Ovary (tissue), 9 donors: ENCODE data around the gene TBCD. TPM values are rescaled to one million over a fixed set of nuclear protein-coding genes. Genes with fewer than 3 reads are reported as not detected.
"Not testable (repeated sequence)": the region's sequence is repeated elsewhere in the genome, so short reads cannot be mapped to it uniquely, and the experiment has no call there.

ENCODE experiments used
- DNase-seq, 5 donors: peaks; one replicate each; pipeline ENCODE4 v3.0.0-alpha.2; 2019 to 2020
- H3K27ac ChIP-seq, 2 donors: fragments of 200-600 bp; one replicate each; pipeline versions ENCODE4 v1.5.1 to v1.8.0; 2019 to 2022
- H3K27me3 ChIP-seq: fragments of 200-600 bp; one replicate; pipeline ENCODE4 v1.8.0; 2022
- H3K36me3 ChIP-seq: fragments of 200-600 bp; sonication (generic); one replicate; pipeline ENCODE4 v1.5.1; 2019
- H3K4me1 ChIP-seq: one replicate; pipeline ENCODE4 v1.8.1; 2013; ENCODE audit warnings: mild to moderate bottlenecking, moderate library complexity; ENCODE audit not compliant: insufficient read depth
- H3K4me3 ChIP-seq: fragments of 200-600 bp; sonication (generic); one replicate; pipeline ENCODE4 v1.5.1; 2017
- H3K9me3 ChIP-seq, 2 donors: fragments of 200-600 bp in 1 of 2; sonication (generic) in 1 of 2; one replicate each; pipeline versions ENCODE4 v1.5.1 to v1.8.1; 2013 to 2019; ENCODE audit warnings: mild to moderate bottlenecking in 1 of 2, moderate library complexity in 1 of 2
- EP300 ChIP-seq: sonication (generic); formaldehyde crosslinking; IDR thresholded peaks from one replicate; pipeline ENCODE4 v1.6.1; 2017; ENCODE audit warnings: antibody characterized with exemption
- POLR2A ChIP-seq: fragments of 450-650 bp; IDR thresholded peaks from one replicate; pipeline ENCODE4 v1.6.1; 2017; ENCODE audit warnings: antibody characterized with exemption, mild to moderate bottlenecking, moderate library complexity
- WGBS, 3 donors: extraction: QIAGEN DNeasy Blood & Tissue Kit in 1 of 3; methylation state at CpG; one replicate each; pipeline versions ENCODE4 v1.1.5 to v1.1.7; 2013 to 2017; 5-methylcytosine and 5-hydroxymethylcytosine counted together
- intact Hi-C, 4 donors: fragments of 100-400 bp; cut with DNase I; formaldehyde crosslinking; loops; one replicate each; pipeline versions ENCODE4 v1.11.0 to v1.15.1; 2022 to 2023
- polyA plus RNA-seq, 2 donors: library from polyadenylated mRNA; stranded (reverse); fragments of 200-250 nt in 1 of 2; fragments of 350-450 nt in 1 of 2; fragmentation: Illumina TruSeq in 1 of 2; extraction: RNeasy Lipid Tissue Mini Kit (QIAGEN cat#74804) in 1 of 2; gene quantifications; one replicate each; pipeline ENCODE4 v1.2.3, GENCODE V29; 2013 to 2014
- total RNA-seq, 7 donors: library from RNA; depleted of rRNA in 2 of 7; stranded (reverse); fragments of >200 nt in 2 of 7; fragmentation: NEBNext Ultra II Directional in 3 of 7; extraction: Animal tissue kit (Norgen Biotek cat#: 25700) in 3 of 7; gene quantifications; one replicate each; pipeline versions ENCODE4 v1.1.0 to v1.2.4, GENCODE V29; 2016 to 2023
- TF ChIP-seq, protein P1 (sequence below), 3 donors: fragments of 450-650 bp in 2 of 3; fragments of 200-600 bp in 1 of 3; IDR thresholded peaks; one replicate each; pipeline versions ENCODE4 v1.5.1 to v1.8.0; 2016 to 2022; ENCODE audit warnings: antibody characterized with exemption in 3 of 3, mild to moderate bottlenecking in 1 of 3
- donor health status: DM: no; HTN: no; CAD: no; lungs with moderate emphysema.
- donor health status: DM: no; HTN: no; CAD: no.
- donor health status: Bipolar disorder and iron deficiency.
- donor health status: DM: yes; HTN: yes; CAD: no.
- donor health status: DM: no; HTN: no; CAD: no.
- donor health status: DM: yes; HTN: yes; CAD: no.

The TBCD gene
- total and polyA plus RNA-seq, 9 donors: 29.2 to 88.3 (median 59.2) TPM

DNA sequence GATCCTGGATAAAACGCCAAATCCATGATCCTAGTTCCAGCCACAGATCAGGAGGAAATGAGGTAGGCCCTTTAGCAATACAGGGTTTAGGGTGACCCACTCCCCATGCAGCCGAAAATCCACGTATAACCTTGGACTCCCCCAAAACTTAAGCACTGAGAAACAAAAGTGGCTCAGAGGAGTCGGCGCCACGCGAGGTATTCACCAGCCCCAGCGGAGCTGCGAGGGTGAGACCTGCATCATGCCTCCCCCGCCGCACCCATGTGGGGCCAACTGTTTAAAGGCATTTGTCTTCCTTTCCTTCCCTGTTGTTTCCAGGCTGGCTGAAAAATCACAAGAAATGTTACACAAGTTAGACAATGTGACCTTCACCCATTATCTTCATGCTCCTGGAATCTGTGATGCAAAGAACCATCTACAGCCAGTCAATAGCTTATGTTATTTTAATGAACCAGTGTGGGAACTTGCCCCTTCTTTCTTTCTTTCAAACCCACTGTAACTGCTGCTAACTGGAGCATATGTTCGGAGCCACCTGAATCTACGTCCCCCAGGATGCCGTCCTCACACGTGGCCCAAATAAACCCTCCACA is 229.4 kb downstream of the TBCD start:
- WGBS, 3 donors: 85 to 91% (median 88%) methylated on average over 15 of the region's 15 CpGs
- H3K4me1 ChIP-seq: no peaks in the 10 kb centered on the region
- H3K9me3 ChIP-seq: no peaks in the 10 kb centered on the region
- intact Hi-C loops: no loop called here
- no peak overlapping the region for H3K4me3 ChIP-seq
- TF ChIP-seq POLR2A (no peak), EP300 (no peak)
- TF ChIP-seq, protein P1, sequence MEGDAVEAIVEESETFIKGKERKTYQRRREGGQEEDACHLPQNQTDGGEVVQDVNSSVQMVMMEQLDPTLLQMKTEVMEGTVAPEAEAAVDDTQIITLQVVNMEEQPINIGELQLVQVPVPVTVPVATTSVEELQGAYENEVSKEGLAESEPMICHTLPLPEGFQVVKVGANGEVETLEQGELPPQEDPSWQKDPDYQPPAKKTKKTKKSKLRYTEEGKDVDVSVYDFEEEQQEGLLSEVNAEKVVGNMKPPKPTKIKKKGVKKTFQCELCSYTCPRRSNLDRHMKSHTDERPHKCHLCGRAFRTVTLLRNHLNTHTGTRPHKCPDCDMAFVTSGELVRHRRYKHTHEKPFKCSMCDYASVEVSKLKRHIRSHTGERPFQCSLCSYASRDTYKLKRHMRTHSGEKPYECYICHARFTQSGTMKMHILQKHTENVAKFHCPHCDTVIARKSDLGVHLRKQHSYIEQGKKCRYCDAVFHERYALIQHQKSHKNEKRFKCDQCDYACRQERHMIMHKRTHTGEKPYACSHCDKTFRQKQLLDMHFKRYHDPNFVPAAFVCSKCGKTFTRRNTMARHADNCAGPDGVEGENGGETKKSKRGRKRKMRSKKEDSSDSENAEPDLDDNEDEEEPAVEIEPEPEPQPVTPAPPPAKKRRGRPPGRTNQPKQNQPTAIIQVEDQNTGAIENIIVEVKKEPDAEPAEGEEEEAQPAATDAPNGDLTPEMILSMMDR (IDR thresholded peaks at IDR 0.05): no peak
- no peaks in the 10 kb centered on the region for H3K36me3 ChIP-seq
- no peak for DNase-seq
- no peaks in the 10 kb centered on the region for H3K27me3 ChIP-seq
- H3K27ac ChIP-seq: no peak overlapping the region

DNA sequence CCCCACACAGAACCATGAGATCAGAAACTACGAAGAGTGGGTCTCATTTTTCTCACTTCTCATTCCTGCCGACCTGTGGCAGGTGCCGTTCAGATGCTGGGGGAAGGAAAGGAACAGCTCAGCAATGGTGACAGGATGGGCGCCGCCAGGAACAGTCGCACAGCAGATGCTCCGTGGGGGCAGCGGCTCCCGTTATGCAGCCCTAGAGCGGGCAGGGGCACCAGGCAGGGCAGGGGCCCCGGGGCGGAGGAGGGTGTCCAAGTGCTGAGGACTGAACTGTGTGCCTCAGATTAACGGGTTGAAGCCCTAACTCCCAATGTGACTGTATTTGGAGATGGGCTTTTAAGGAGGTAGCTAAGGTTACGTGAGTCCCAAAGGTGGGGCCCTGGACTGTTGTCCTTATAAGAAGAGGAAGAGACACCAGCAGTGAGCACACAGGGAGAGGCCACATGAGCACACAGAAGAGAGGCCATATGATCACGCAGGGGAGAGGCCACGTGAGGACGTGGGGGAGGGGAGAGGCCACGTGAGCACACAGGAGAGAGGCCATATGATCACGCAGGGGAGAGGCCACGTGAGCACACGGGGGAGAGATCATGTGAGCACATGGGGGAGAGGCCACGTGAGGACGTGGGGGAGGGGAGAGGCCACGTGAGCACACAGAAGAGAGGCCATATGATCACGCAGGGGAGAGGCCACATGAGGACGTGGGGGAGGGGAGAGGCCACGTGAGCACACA is 231.8 kb downstream of the TBCD start:
- Histone ChIP-seq H3K4me1 (no peaks in the 10 kb centered on the region), H3K9me3 (no peaks in the 10 kb centered on the region), H3K4me3 (no peak overlapping the region), H3K27me3 (no peaks in the 10 kb centered on the region), H3K36me3 (no peaks in the 10 kb centered on the region), H3K27ac (no peak overlapping the region)
- intact Hi-C loops: no loop called here
- no peak for DNase-seq
- TF ChIP-seq, protein P1 (IDR thresholded peaks at IDR 0.05): no peak
- no peak for TF ChIP-seq POLR2A
- TF ChIP-seq EP300: no peak
- 91 to 92% (median 92%) methylated on average over 27 of the region's 27 CpGs for WGBS, 3 donors

DNA sequence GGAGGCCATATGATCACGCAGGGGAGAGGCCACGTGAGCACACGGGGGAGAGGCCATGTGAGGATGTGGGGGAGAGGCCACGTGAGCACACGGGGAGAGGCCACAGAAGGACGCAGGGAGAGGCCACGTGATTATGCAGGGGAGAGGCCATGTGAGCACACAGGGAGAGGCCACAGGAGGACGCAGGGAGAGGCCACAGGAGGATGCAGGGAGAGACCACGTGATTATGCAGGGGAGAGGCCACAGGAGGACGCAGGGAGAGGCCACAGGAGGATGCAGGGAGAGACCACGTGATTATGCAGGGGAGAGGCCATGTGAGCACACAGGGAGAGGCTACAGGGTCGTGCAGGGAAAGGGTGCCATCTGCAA is 232.4 kb downstream of the TBCD start:
- H3K4me1 ChIP-seq, intact Hi-C loops, H3K27ac ChIP-seq, H3K9me3 ChIP-seq, H3K36me3 ChIP-seq, H3K4me3 ChIP-seq, H3K27me3 ChIP-seq, DNase-seq: not testable (repeated sequence)
- 74 to 82% (median 77%) methylated on average over 12 of the region's 12 CpGs for WGBS, 3 donors

DNA sequence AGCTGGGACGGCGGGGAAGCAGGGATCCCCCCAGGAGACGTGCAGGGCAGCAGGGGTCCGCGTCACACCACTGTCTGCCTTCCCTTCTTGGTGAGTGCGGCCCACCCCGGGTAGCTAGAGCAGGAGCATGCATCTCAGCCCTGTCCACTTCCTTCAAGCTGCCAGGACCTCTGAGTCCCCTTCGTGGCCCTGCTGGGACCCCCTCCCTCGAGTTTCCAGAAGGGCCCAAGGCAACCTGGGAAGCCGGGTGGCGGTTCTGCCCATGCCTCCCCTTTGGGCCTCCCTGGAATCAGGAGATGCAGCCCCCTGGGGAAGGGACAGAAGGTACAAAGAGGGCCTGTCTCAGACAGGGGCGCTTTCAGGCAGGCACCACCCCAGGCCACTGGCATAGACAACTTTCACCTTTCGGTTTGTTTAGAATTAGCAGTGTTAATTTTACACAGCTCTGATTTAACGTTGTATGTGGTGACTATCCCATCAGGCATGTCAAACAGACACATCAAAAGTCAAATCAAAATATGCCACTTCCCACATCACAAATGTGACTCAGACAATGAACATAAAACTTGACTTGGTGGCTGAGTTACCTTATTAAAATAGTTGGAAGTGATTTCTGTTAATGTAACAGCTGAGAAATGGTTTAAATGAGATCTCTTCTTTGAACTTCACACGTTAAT is 233.0 kb downstream of the TBCD start:
- H3K36me3 ChIP-seq: no peaks in the 10 kb centered on the region
- TF ChIP-seq POLR2A: no peak
- TF ChIP-seq, protein P1 (IDR thresholded peaks at IDR 0.05): no peak
- no peaks in the 10 kb centered on the region for H3K9me3 ChIP-seq
- no peak for DNase-seq
- 94 to 96% (median 95%) methylated on average over 15 of the region's 15 CpGs for WGBS, 3 donors
- intact Hi-C loops: no loop called here
- H3K4me1 ChIP-seq: no peaks in the 10 kb centered on the region
- no peaks in the 10 kb centered on the region for H3K27me3 ChIP-seq
- H3K4me3 ChIP-seq: no peak overlapping the region
- H3K27ac ChIP-seq: no peak overlapping the region

DNA sequence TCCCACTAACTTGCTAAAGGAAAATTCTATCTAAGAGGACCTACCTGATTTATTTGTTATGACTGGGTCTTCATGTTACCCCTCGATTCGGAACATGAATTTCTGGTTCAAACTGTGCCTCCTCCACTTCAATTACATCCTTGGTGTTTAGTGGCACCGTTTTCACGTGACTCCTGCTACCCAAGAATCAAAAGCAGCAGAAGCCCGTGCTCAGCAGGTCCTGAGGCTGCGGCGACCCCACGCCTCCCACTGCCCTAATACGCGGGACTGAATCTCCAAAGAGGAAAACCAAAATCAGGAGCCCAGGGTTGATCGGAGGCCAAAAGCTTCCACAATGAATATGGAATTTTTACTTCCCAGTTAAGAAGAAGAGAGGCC is 233.6 kb downstream of the TBCD start:
- no peak overlapping the region for H3K27ac ChIP-seq
- no peak for DNase-seq
- no peaks in the 10 kb centered on the region for H3K9me3 ChIP-seq
- H3K27me3 ChIP-seq: no peaks in the 10 kb centered on the region
- H3K4me3 ChIP-seq: no peak overlapping the region
- no peaks in the 10 kb centered on the region for H3K36me3 ChIP-seq
- H3K4me1 ChIP-seq: no peaks in the 10 kb centered on the region
- WGBS, 3 donors: 95 to 97% (median 95%) methylated on average over 11 of the region's 11 CpGs
- TF ChIP-seq POLR2A (no peak), EP300 (no peak)
- TF ChIP-seq, protein P1 (IDR thresholded peaks at IDR 0.05): no peak
- intact Hi-C loops: no loop called here
